SK-N-MC (cell line): ENCODE results near the gene USP9X.
"Not testable (repeated sequence)": the region's sequence is repeated elsewhere in the genome, so short reads cannot be mapped to it uniquely, and the experiment has no call there.

Source experiments
- DNase-seq: peaks from one replicate; pipeline ENCODE4 v3.0.0-alpha.2; 2011; ENCODE audit warnings: low read depth, low spot score
- H3K27ac ChIP-seq: fragments of 200-600 bp; sonication (generic); 2 replicates; pipeline ENCODE4 v1.5.1; 2016; ENCODE audit warnings: mixed run types
- H3K36me3 ChIP-seq: fragments of 200-600 bp; sonication (generic); 2 replicates; pipeline ENCODE4 v1.6.1; 2017; ENCODE audit warnings: antibody characterized with exemption, low read length, mixed read lengths; ENCODE audit not compliant: insufficient read depth
- H3K4me3 ChIP-seq: fragments of 200-600 bp; sonication (generic); 2 replicates; pipeline ENCODE4 v1.5.1; 2016
- H3K9ac ChIP-seq: fragments of 200-600 bp; sonication (generic); 2 replicates; pipeline ENCODE4 v1.8.0; 2017; ENCODE audit warnings: mixed run types, mixed read lengths; ENCODE audit not compliant: insufficient read length
- H3K9me3 ChIP-seq: fragments of 200-600 bp; sonication (generic); 2 replicates; pipeline ENCODE4 v1.6.1; 2017; ENCODE audit warnings: low read depth, mild to moderate bottlenecking, antibody characterized with exemption, low read length, moderate library complexity, mixed read lengths
- EZH2 ChIP-seq: fragments of 200-600 bp; sonication (generic); IDR thresholded peaks from one replicate; pipeline ENCODE4 v1.6.1; 2017; ENCODE audit warnings: antibody characterized with exemption
- FOXP2 ChIP-seq: optimal IDR thresholded peaks from 2 replicates; pipeline ENCODE3; 2011; ENCODE audit warnings: mild to moderate bottlenecking, moderate library complexity; ENCODE audit not compliant: insufficient read depth; ENCODE audit errors: extremely low read length, control extremely low read depth
- POLR2AphosphoS5 ChIP-seq: IDR thresholded peaks from 2 replicates; pipeline ENCODE4 v1.6.1; 2012; ENCODE audit warnings: mild to moderate bottlenecking, low read depth, low read length, borderline replicate concordance

The USP9X gene

DNA sequence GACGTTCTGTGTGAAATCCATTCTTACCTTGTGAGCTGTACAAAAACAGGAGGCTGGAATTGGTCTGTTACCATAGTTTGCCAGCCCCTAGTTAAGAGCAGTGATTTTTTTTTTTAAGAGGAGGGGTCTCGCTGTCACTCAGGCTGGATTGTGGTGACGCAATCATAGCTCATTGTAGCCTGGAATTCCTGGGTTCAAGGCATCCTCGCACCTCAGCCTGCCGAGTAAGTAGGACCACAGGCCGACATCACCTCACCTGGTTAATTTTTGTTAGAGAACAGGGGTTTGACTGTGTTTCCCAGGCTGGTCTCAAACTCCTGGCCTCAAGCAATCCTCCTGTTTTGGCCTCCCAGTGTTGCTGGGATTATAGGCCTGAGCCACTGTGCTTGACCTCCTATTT, 7.5 kb downstream of the USP9X start:
- Histone ChIP-seq H3K9me3 (no peaks in the 10 kb centered on the region), H3K36me3 (peaks cover 9% of the 10 kb centered on the region), H3K9ac (no peak overlapping the region), H3K4me3 (no peak overlapping the region), H3K27ac (no peak overlapping the region)
- no peak for DNase-seq
- TF ChIP-seq POLR2AphosphoS5 (no peak), EZH2 (no peak), FOXP2 (no peak)

DNA sequence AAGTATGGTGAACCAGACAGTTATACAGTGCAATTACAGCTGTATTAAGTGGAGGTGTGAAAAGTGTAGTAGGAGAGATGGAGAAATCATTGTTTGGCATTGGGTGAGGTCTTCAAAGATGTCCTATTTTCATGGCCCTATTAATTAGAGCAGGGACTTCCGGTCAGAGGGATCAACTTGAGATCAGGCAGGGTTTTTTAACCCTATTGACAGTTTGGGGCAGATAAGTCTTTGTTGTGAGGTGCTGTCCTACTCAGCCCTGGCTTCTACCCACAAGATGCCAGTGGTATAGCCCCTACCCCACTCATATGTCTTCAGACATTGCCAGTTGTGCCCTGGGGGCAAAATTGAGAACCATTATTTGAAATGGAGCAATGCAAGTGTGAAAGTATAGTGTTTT, 9.9 kb downstream of the USP9X start:
- no peak overlapping the region for H3K4me3 ChIP-seq
- no peak overlapping the region for H3K9ac ChIP-seq
- H3K36me3 ChIP-seq = peaks cover 9% of the 10 kb centered on the region
- no peak for DNase-seq
- H3K9me3 ChIP-seq = no peaks in the 10 kb centered on the region
- TF ChIP-seq EZH2 = no peak
- no peak for TF ChIP-seq POLR2AphosphoS5
- TF ChIP-seq FOXP2 = no peak
- H3K27ac ChIP-seq = no peak overlapping the region

GRCh38 chrX:41095908-41096307, 10.7 kb downstream of the USP9X start:
- Histone ChIP-seq H3K9me3 (no peaks in the 10 kb centered on the region), H3K9ac (no peak overlapping the region), H3K36me3 (peaks cover 9% of the 10 kb centered on the region), H3K4me3 (no peak overlapping the region), H3K27ac (no peak overlapping the region)
- DNase-seq = no peak
- no peak for TF ChIP-seq FOXP2
- no peak for TF ChIP-seq EZH2
- no peak for TF ChIP-seq POLR2AphosphoS5

DNA sequence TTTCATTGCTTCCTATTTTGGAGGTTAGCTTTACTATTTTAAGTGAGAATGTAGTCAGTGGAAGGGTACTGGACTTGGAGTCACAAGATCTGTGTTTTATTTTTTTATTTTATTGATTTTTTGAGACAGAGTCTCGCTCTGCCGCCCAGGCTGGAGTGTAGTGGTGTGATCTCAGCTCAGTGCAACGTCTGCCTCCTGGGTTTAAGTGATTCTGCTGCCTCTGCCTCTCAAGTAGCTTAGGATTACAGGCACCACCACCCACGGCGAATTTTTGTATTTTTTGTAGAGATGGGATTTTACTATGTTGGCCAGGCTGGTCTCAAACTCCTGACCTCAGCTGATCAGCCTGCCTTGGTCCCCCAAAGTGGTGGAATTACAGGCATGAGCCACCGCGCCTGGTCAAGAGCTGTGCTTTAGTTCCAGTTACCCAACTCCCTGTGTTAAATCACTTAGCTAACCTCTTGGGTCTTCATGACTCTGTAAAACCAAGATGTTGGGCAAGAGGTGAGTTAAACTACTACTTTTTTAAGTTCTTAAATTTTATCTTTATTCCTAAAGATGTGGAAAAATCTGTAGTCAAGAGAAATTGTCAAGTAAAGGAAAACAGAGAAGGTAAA, 11.2 kb downstream of the USP9X start:
- no peak overlapping the region for H3K4me3 ChIP-seq
- no peak overlapping the region for H3K9ac ChIP-seq
- peaks cover 8% of the 10 kb centered on the region for H3K36me3 ChIP-seq
- no peaks in the 10 kb centered on the region for H3K9me3 ChIP-seq
- no peak overlapping the region for H3K27ac ChIP-seq
- DNase-seq = no peak
- TF ChIP-seq POLR2AphosphoS5 (no peak), EZH2 (no peak), FOXP2 (no peak)

DNA sequence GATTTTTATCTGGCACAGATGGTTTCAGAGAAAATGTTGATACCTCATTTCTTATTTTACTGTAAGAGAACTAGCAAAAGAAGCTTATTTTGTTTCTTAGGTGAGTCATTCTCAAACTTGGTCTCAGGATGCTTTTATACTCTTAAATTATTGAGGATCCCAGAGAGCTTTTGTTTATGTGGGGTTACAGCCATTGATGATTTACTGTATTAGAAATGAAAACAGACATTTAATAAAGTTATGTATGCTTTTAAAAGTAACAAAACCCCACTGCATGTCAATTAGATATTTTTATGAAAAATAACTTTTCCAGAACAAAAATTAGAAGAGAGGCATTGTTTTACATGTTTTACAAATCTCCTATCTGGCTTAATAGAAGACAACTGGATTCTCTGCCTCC, 12.1 kb downstream of the USP9X start:
- Histone ChIP-seq H3K36me3 (peaks cover 6% of the 10 kb centered on the region; the same call in 1 of the 2 replicates), H3K27ac (no peak overlapping the region), H3K4me3 (no peak overlapping the region), H3K9ac (no peak overlapping the region), H3K9me3 (no peaks in the 10 kb centered on the region)
- DNase-seq = no peak
- TF ChIP-seq POLR2AphosphoS5 = no peak
- TF ChIP-seq FOXP2 = no peak
- TF ChIP-seq EZH2 = no peak

GRCh38 chrX:41100200-41100599, 15.0 kb downstream of the USP9X start:
- TF ChIP-seq POLR2AphosphoS5 (no peak), FOXP2 (no peak)
- Histone ChIP-seq H3K36me3 (no peaks in the 10 kb centered on the region; the same call in 1 of the 2 replicates), H3K4me3 (no peak overlapping the region), H3K27ac (no peak overlapping the region), H3K9me3 (no peaks in the 10 kb centered on the region), H3K9ac (no peak overlapping the region)
- DNase-seq = no peak

- Histone ChIP-seq H3K9me3 (no peaks in the 10 kb centered on the region), H3K4me3 (no peak overlapping the region)
- TF ChIP-seq EZH2 = no peak
- TF ChIP-seq FOXP2 = no peak
- no peak for TF ChIP-seq POLR2AphosphoS5
Measured at GRCh38 chrX:41100819-41101218, 15.6 kb downstream of the USP9X start.

DNA sequence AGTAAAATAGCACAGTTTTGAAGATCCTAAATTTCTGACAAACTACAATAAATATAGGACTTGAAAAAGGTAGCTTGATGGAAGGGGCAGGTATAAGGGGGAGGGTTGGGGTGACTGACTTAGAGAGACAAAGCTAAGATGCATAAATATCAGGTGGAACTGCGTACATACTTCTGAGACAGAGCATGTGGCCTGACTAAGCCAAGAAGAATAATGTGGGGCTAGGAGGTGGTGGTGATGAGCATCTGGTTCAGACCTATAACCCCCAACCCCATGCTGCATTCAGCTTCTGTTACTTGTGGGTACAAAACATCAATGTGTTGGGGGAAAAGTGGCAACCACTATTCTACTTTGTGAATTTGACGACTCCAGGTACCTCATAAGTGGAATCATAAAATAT, 19.8 kb downstream of the USP9X start:
- H3K36me3 ChIP-seq = no peaks in the 10 kb centered on the region; the same call in 1 of the 2 replicates
- DNase-seq = no peak
- no peaks in the 10 kb centered on the region; the same call in 1 of the 2 replicates for H3K9me3 ChIP-seq
- no peak overlapping the region for H3K4me3 ChIP-seq
- H3K27ac ChIP-seq = no peak overlapping the region
- H3K9ac ChIP-seq = no peak overlapping the region
- TF ChIP-seq EZH2 (no peak), FOXP2 (no peak), POLR2AphosphoS5 (no peak)

More at GRCh38 chrX:41100819-41101218, 15.6 kb downstream of the USP9X start:
- H3K27ac ChIP-seq = no peak overlapping the region
- DNase-seq = no peak
- no peak overlapping the region for H3K9ac ChIP-seq
- no peaks in the 10 kb centered on the region; the same call in 1 of the 2 replicates for H3K36me3 ChIP-seq

DNA sequence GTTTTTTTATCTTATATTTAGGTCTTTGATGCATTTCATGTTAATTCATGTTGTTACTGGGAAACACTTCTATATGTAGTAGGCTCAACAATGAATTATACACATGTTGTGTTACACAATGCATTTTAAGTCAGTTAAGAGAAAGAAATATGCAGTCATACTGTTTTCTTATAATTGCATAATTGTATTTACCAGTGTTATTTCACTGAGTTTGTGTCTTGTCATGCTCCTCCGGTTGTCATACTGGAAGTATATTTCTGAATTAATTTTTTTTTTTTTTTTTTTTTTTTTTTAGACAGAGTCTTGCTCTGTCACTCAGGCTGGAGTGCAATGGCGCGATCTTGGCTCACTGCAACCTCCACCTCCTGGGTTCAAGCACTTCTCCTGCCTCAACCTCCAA, 21.0 kb downstream of the USP9X start:
- DNase-seq, H3K27ac ChIP-seq, H3K9ac ChIP-seq, H3K4me3 ChIP-seq, H3K36me3 ChIP-seq, H3K9me3 ChIP-seq: not testable (repeated sequence)
